K562 (cell line): ENCODE data around the gene DLL4. TPM values are rescaled to one million over a fixed set of nuclear protein-coding genes. Genes with fewer than 3 reads are reported as not detected.

ENCODE experiments used
- ATAC-seq: fragments of 200-7000 bp; cut with Tn5 transposase; 3 replicates; pipeline ENCODE4 v1.9.1; 2020; ENCODE audit warnings: moderate library complexity
- BruUV-seq: library from RNA; stranded (reverse); fragments of 400-500 nt; replicated peaks from 2 replicates; lab custom pipeline; 2021; lab: Mats Ljungman, UMichigan
- CTCF ChIA-PET: fragments of 300-600 bp; formaldehyde crosslinking; extraction: SDS; loops from one replicate; lab custom pipeline; 2021; ENCODE audit warnings: low intra/inter-chr PET ratio; lab: Yijun Ruan, JAX
- POLR2A ChIA-PET: fragments of 300-600, 350-650 bp; sonication (Branson Sonifier 250); formaldehyde crosslinking; extraction: SDS; loops from one replicate; lab custom pipeline; 2021; ENCODE audit warnings: antibody characterized with exemption, inconsistent platforms; lab: Yijun Ruan, JAX
- DNase-seq, 4 experiments: peaks; one replicate each; pipeline versions ENCODE4 v3.0.0 to v3.0.0-alpha.2; 2011 to 2018; ENCODE audit warnings: low spot score in 3 of 4, mixed read lengths in 3 of 4; ENCODE audit errors: extremely low read depth in 1 of 4
- FAIRE-seq: peaks from 2 replicates; lab custom pipeline; 2011; peaks lifted over from hg19 to GRCh38; lab: Jason Lieb, UNC
- H2AFZ ChIP-seq: 2 replicates; pipeline ENCODE4 v1.6.0; 2011; ENCODE audit warnings: low read depth, low read length, control low read depth, inconsistent platforms
- H3K27ac ChIP-seq: fragments of 200-600 bp; 3 replicates; pipeline ENCODE4 v1.8.0; 2011; ENCODE audit warnings: low read depth, mild to moderate bottlenecking, control low read depth, inconsistent platforms, low read length, moderate library complexity, mixed read lengths; ENCODE audit errors: extremely low read depth
- H3K27me3 ChIP-seq, 2 experiments: fragments of 300-600 bp in 1 of 2; 2 replicates in 1 of 2; 3 replicates in 1 of 2; pipeline versions ENCODE4 v1.6.0 to v1.8.0; 2011; ENCODE audit warnings: inconsistent platforms in 2 of 2, low read length in 2 of 2, mild to moderate bottlenecking in 1 of 2, mixed read lengths in 1 of 2, moderate library complexity in 1 of 2; ENCODE audit not compliant: control insufficient read depth in 2 of 2, insufficient read depth in 2 of 2
- H3K36me3 ChIP-seq: fragments of 300-600 bp; 3 replicates; pipeline ENCODE4 v1.8.0; 2011; ENCODE audit warnings: mild to moderate bottlenecking, low read length, inconsistent platforms; ENCODE audit not compliant: control insufficient read depth, insufficient read depth
- H3K4me1 ChIP-seq, 2 experiments: fragments of 200-600 bp in 1 of 2; replicated peaks in 1 of 2; 2 replicates in 1 of 2; 3 replicates in 1 of 2; pipeline versions ENCODE4 v1.5.1 to v1.8.0; 2011; ENCODE audit warnings: inconsistent platforms in 2 of 2, low read length in 2 of 2, mild to moderate bottlenecking in 1 of 2, mixed read lengths in 1 of 2, moderate library complexity in 1 of 2; ENCODE audit not compliant: control insufficient read depth in 2 of 2, insufficient read depth in 2 of 2
- H3K4me2 ChIP-seq: 2 replicates; pipeline ENCODE4 v1.6.1; 2011; ENCODE audit warnings: low read length, control low read depth, inconsistent platforms, mixed read lengths; ENCODE audit not compliant: insufficient read depth
- H3K4me3 ChIP-seq: fragments of 200-600 bp; sonication (generic), shearing (Covaris generic); 2 replicates; pipeline ENCODE4 v1.5.1; 2016; ENCODE audit warnings: control low read depth, inconsistent platforms
- H3K79me2 ChIP-seq: fragments of 200-600 bp; 3 replicates; pipeline ENCODE4 v1.8.0; 2011; ENCODE audit warnings: low read length, inconsistent platforms; ENCODE audit not compliant: control insufficient read depth, insufficient read depth
- H3K9ac ChIP-seq, 2 experiments: 2 replicates each; pipeline versions ENCODE4 v1.6.0 to v1.6.1; 2011; ENCODE audit warnings: low read depth in 2 of 2, low read length in 2 of 2, control low read depth in 1 of 2, inconsistent platforms in 1 of 2, mild to moderate bottlenecking in 1 of 2, mixed read lengths in 1 of 2; ENCODE audit not compliant: insufficient read depth in 1 of 2
- H3K9me1 ChIP-seq: one replicate; pipeline ENCODE4 v1.6.0; 2011; ENCODE audit warnings: inconsistent platforms, mild to moderate bottlenecking, low read length, moderate library complexity; ENCODE audit not compliant: control insufficient read depth, insufficient read depth
- H3K9me3 ChIP-seq: replicated peaks from 2 replicates; pipeline ENCODE4 v1.5.1; 2011; ENCODE audit warnings: low read depth, low read length, inconsistent platforms; ENCODE audit not compliant: control insufficient read depth, insufficient read depth
- H4K20me1 ChIP-seq: replicated peaks from 2 replicates; pipeline ENCODE4 v1.6.1; 2011; ENCODE audit warnings: low read length, inconsistent platforms, mixed read lengths; ENCODE audit not compliant: control insufficient read depth, insufficient read depth
- ADNP ChIP-seq: fragments of 200-800 bp; sonication (Bioruptor generic); IDR thresholded peaks from 2 replicates; pipeline ENCODE4 v1.6.1; 2016; ENCODE audit warnings: missing genetic modification characterization, missing compliant biosample characterization
- ATF7 ChIP-seq: fragments of 450-650 bp; IDR thresholded peaks from 2 replicates; pipeline ENCODE4 v1.7.1; 2014; ENCODE audit warnings: mild to moderate bottlenecking, moderate library complexity
- CBFA2T2 ChIP-seq: fragments of 450-650 bp; conservative IDR thresholded peaks from 2 replicates; pipeline ENCODE4 v1.6.1; 2017; ENCODE audit warnings: mild to moderate bottlenecking
- CBFA2T3 ChIP-seq: fragments of 450-650 bp; IDR thresholded peaks from 2 replicates; pipeline ENCODE4 v1.6.1; 2017
- ELF2 ChIP-seq: fragments of 250-450 bp; sonication (Bioruptor Pico); IDR thresholded peaks from 2 replicates; pipeline ENCODE4 v1.5.0; 2021; ENCODE audit warnings: mild to moderate bottlenecking
- LARP7 ChIP-seq: fragments of 450-650 bp; IDR thresholded peaks from 2 replicates; pipeline ENCODE4 v1.6.1; 2016
- NBN ChIP-seq: fragments of 450-650 bp; IDR thresholded peaks from 2 replicates; pipeline ENCODE4 v1.6.1; 2016; ENCODE audit warnings: low read depth, mild to moderate bottlenecking
- PHTF2 ChIP-seq: fragments of 250-450 bp; sonication (Bioruptor Pico); IDR thresholded peaks from 2 replicates; pipeline ENCODE4 v1.5.0; 2021; ENCODE audit warnings: mild to moderate bottlenecking
- POLR3G ChIP-seq: IDR thresholded peaks from 2 replicates; pipeline ENCODE4 v1.6.1; 2011; ENCODE audit not compliant: insufficient read length, insufficient replicate concordance; ENCODE audit errors: extremely low read depth
- SRSF1 ChIP-seq: fragments of 200-400 bp; formaldehyde crosslinking; IDR thresholded peaks from 2 replicates; pipeline ENCODE4 v1.6.1; 2017; ENCODE audit warnings: mild to moderate bottlenecking, low read depth, low read length, moderate library complexity
- TAF1 ChIP-seq: IDR thresholded peaks from 2 replicates; pipeline ENCODE4 v1.6.1; 2011; ENCODE audit warnings: mild to moderate bottlenecking, low read length, moderate library complexity; ENCODE audit not compliant: insufficient read depth, control insufficient read depth, severe bottlenecking; ENCODE audit errors: extremely low read depth
- TCF3 ChIP-seq: sonication (generic); formaldehyde crosslinking; IDR thresholded peaks from 2 replicates; pipeline ENCODE4 v1.4.0; 2020; ENCODE audit warnings: mild to moderate bottlenecking, missing genetic modification reagents
- TOE1 ChIP-seq, 2 experiments: fragments of 450-650 bp in 1 of 2; sonication (generic) in 1 of 2; formaldehyde crosslinking in 1 of 2; IDR thresholded peaks; 2 replicates each; pipeline versions ENCODE4 v1.7.1 to v1.8.0; 2016 to 2022; ENCODE audit warnings: borderline replicate concordance in 2 of 2, mild to moderate bottlenecking in 2 of 2, antibody characterized with exemption in 1 of 2, inconsistent platforms in 1 of 2, low read depth in 1 of 2, missing genetic modification reagents in 1 of 2, moderate library complexity in 1 of 2
- ZNF134 ChIP-seq: fragments of 250-450 bp; sonication (Bioruptor Pico); conservative IDR thresholded peaks from 2 replicates; pipeline ENCODE4 v1.4.0; 2020
- WGBS: fragments of 100-300 bp; shearing (Covaris generic); methylation state at CpG from one replicate; pipeline ENCODE4 v1.1.6; 2016; ENCODE audit warnings: low coverage, mixed read lengths; ENCODE audit not compliant: insufficient coverage; ENCODE audit errors: missing lambda C conversion rate; 5-methylcytosine and 5-hydroxymethylcytosine counted together
- in situ Hi-C: fragments of 300-500 bp; cut with MboI; formaldehyde crosslinking; loops from 4 replicates; pipeline ENCODE4 v1.15.0; 2018; ENCODE audit warnings: inconsistent platforms, mixed read lengths
- intact Hi-C: fragments of 100-400 bp; cut with micrococcal nuclease; formaldehyde crosslinking; loops from 2 replicates; pipeline ENCODE4 v1.14.2; 2022
- polyA plus RNA-seq, 8 experiments: library from polyadenylated mRNA; depleted of rRNA in 4 of 8; stranded (reverse) in 5 of 8; unstranded in 3 of 8; fragments of >200 nt; fragmentation: Nextera tagmentation in 2 of 8; fragmentation: Illumina TruSeq in 1 of 8; extraction: Ambion mirVana in 2 of 8; extraction: Trizol in 1 of 8; gene quantifications; 2 replicates each; pipeline versions ENCODE4 v1.2.1 to v1.2.3, GENCODE V29; 2011 to 2014; ENCODE audit warnings: inconsistent platforms in 1 of 8, missing spikeins in 1 of 8
- total RNA-seq, 7 experiments: library from RNA; depleted of rRNA in 6 of 7; stranded (reverse); fragments of >200 nt in 6 of 7; fragmentation: Illumina TruSeq in 2 of 7; extraction: Trizol in 2 of 7; gene quantifications; 2 replicates each; pipeline versions ENCODE4 v1.2.1 to v1.2.3, GENCODE V29; 2011 to 2021; ENCODE audit warnings: low replicate concordance in 1 of 7
- TF ChIP-seq, protein P1 (sequence below): fragments of 450-650 bp; IDR thresholded peaks from 2 replicates; pipeline ENCODE4 v1.6.1; 2014; ENCODE audit warnings: low read depth, mild to moderate bottlenecking, moderate library complexity, borderline replicate concordance
- TF ChIP-seq, protein P2 (sequence below), 2 experiments: fragments of 450-650 bp in 1 of 2; sonication (generic) in 1 of 2; formaldehyde crosslinking; conservative IDR thresholded peaks; 2 replicates each; pipeline versions ENCODE4 v1.4.0 to v1.8.1; 2020 to 2022; ENCODE audit warnings: mild to moderate bottlenecking in 1 of 2, missing genetic modification reagents in 1 of 2
- TF ChIP-seq, protein P3 (sequence below): fragments of 250-450 bp; sonication (Bioruptor Pico); IDR thresholded peaks from 2 replicates; pipeline ENCODE4 v1.8.0; 2021; ENCODE audit warnings: borderline replicate concordance, mild to moderate bottlenecking, moderate library complexity; ENCODE audit not compliant: poor library complexity, severe bottlenecking
- TF ChIP-seq, protein P4 (sequence below): fragments of 200-800 bp; sonication (Bioruptor generic); IDR thresholded peaks from 2 replicates; pipeline ENCODE4 v1.6.1; 2017; ENCODE audit warnings: missing genetic modification characterization, missing compliant biosample characterization

The DLL4 gene
- total and polyA plus RNA-seq, 9 of the 15 experiments (the other 6 are each of a cell fraction or from before 2014, with no cell fraction given), result 0.04 to 1.1 (median 0.41) TPM; not detected in 1

- no peaks in the 10 kb centered on the region; the same call in 2 of the 3 replicates for H3K36me3 ChIP-seq
- 26% methylated on average over 7 of the region's 7 CpGs for WGBS
- no peaks in the 10 kb centered on the region; a peak in 1 of 5 replicates for H3K27me3 ChIP-seq
- H3K27ac ChIP-seq, result no peak overlapping the region
- no TSS peak for BruUV-seq
- H3K4me1 ChIP-seq, result peaks cover 9 to 23% of the 10 kb centered on the region in 2 experiments; a peak in 4 of 5 replicates
- H3K9me3 ChIP-seq, result no peaks in the 10 kb centered on the region
- H3K4me2 ChIP-seq, result no peak overlapping the region
- H3K9me1 ChIP-seq, result no peaks in the 10 kb centered on the region
- POLR2A ChIA-PET, result interaction anchor here (1.2 kb wide), 1 partner anchor 17 kb away, joined by 4 read pairs; no protein-coding TSS in a partner anchor
- FAIRE-seq, result no peak
- in situ Hi-C loops (no loop called here), intact Hi-C loops (no loop called here)
- CTCF ChIA-PET, result no interaction called here
- peaks cover 9% of the 10 kb centered on the region; the same call in 2 of the 3 replicates for H3K79me2 ChIP-seq
- no peak for ATAC-seq
- H4K20me1 ChIP-seq, result no peaks in the 10 kb centered on the region
- no peak for DNase-seq
- peak overlapping the region; percentile 78 for H2AFZ ChIP-seq
- H3K9ac ChIP-seq, result no peak overlapping the region; a peak in 1 of 4 replicates
- H3K4me3 ChIP-seq, result no peak overlapping the region
- TF ChIP-seq TCF3 (CRISPR knock-in tag), result peak; percentile 21; the same call in 1 of the 2 replicates
- TF ChIP-seq POLR3G, result no peak
- TF ChIP-seq NBN, result 0 out of 2 replicates have a peak, but pooled peaks have one; percentile 31
- TF ChIP-seq ATF7, result no peak; the same call in 1 of the 2 replicates
- TF ChIP-seq, protein P1, sequence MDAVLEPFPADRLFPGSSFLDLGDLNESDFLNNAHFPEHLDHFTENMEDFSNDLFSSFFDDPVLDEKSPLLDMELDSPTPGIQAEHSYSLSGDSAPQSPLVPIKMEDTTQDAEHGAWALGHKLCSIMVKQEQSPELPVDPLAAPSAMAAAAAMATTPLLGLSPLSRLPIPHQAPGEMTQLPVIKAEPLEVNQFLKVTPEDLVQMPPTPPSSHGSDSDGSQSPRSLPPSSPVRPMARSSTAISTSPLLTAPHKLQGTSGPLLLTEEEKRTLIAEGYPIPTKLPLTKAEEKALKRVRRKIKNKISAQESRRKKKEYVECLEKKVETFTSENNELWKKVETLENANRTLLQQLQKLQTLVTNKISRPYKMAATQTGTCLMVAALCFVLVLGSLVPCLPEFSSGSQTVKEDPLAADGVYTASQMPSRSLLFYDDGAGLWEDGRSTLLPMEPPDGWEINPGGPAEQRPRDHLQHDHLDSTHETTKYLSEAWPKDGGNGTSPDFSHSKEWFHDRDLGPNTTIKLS, result peak; percentile 77; the same call in 1 of the 2 replicates
- 0 out of 2 replicates have a peak, but pooled peaks have one; percentile 18 for TF ChIP-seq TOE1 (IDR thresholded peaks at IDR 0.05; ENCODE audit: borderline replicate concordance)
- no peak for TF ChIP-seq TOE1 (CRISPR knock-in tag; IDR thresholded peaks at IDR 0.05; ENCODE audit: borderline replicate concordance, low read depth)
- TF ChIP-seq CBFA2T2, result no peak
- no peak for TF ChIP-seq TAF1
- no peak for TF ChIP-seq ADNP (tag)
- TF ChIP-seq ZNF134 (CRISPR knock-in tag), result no peak
- no peak for TF ChIP-seq LARP7
- TF ChIP-seq ELF2 (CRISPR knock-in tag), result no peak
- TF ChIP-seq, protein P2, sequence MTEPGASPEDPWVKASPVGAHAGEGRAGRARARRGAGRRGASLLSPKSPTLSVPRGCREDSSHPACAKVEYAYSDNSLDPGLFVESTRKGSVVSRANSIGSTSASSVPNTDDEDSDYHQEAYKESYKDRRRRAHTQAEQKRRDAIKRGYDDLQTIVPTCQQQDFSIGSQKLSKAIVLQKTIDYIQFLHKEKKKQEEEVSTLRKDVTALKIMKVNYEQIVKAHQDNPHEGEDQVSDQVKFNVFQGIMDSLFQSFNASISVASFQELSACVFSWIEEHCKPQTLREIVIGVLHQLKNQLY (CRISPR knock-in tag; conservative IDR thresholded peaks at IDR 0.05), result no peak
- TF ChIP-seq, protein P3, sequence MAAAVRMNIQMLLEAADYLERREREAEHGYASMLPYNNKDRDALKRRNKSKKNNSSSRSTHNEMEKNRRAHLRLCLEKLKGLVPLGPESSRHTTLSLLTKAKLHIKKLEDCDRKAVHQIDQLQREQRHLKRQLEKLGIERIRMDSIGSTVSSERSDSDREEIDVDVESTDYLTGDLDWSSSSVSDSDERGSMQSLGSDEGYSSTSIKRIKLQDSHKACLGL (CRISPR knock-in tag), result no peak
- TF ChIP-seq SRSF1, result no peak
- TF ChIP-seq PHTF2 (CRISPR knock-in tag), result no peak
- peak; percentile 34; the same call in 1 of the 2 replicates for TF ChIP-seq CBFA2T3
- TF ChIP-seq, protein P4, sequence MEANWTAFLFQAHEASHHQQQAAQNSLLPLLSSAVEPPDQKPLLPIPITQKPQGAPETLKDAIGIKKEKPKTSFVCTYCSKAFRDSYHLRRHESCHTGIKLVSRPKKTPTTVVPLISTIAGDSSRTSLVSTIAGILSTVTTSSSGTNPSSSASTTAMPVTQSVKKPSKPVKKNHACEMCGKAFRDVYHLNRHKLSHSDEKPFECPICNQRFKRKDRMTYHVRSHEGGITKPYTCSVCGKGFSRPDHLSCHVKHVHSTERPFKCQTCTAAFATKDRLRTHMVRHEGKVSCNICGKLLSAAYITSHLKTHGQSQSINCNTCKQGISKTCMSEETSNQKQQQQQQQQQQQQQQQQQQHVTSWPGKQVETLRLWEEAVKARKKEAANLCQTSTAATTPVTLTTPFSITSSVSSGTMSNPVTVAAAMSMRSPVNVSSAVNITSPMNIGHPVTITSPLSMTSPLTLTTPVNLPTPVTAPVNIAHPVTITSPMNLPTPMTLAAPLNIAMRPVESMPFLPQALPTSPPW (CRISPR knock-in tag), result no peak
Observed at GRCh38 chr15:40949756-40950207, 20.6 kb downstream of the DLL4 start.
